SK-N-SH treated with all-trans-retinoic acid at 6 μM for 48 hours (cell line): ENCODE data around the gene CD59.

Experiments used
- BACH2 ChIP-seq: fragments of 250-450 bp; sonication (Bioruptor Pico); IDR thresholded peaks from 2 replicates; pipeline ENCODE4 v1.9.0; 2021; ENCODE audit warnings: mild to moderate bottlenecking, borderline replicate concordance
- CSDC2 ChIP-seq: fragments of 250-450 bp; sonication (Bioruptor Pico); IDR thresholded peaks from 2 replicates; pipeline ENCODE4 v1.5.0; 2020; ENCODE audit warnings: mild to moderate bottlenecking, moderate library complexity
- ESRRG ChIP-seq: fragments of 250-450 bp; sonication (Bioruptor Pico); IDR thresholded peaks from 2 replicates; pipeline ENCODE4 v1.6.1; 2021; ENCODE audit warnings: mild to moderate bottlenecking
- ISL1 ChIP-seq: fragments of 250-450 bp; sonication (Bioruptor Pico); IDR thresholded peaks from 2 replicates; pipeline ENCODE4 v2.1.2; 2022; ENCODE audit warnings: mild to moderate bottlenecking, moderate library complexity
- PATZ1 ChIP-seq: fragments of 250-450 bp; sonication (Bioruptor Pico); IDR thresholded peaks from 2 replicates; pipeline ENCODE4 v1.8.0; 2020; ENCODE audit warnings: mild to moderate bottlenecking, moderate library complexity, borderline replicate concordance
- SNAI2 ChIP-seq: fragments of 250-450 bp; sonication (Bioruptor Pico); IDR thresholded peaks from 2 replicates; pipeline ENCODE4 v1.5.0; 2020; ENCODE audit warnings: mild to moderate bottlenecking, moderate library complexity
- ZFP3 ChIP-seq: fragments of 250-450 bp; sonication (Bioruptor Pico); IDR thresholded peaks from 2 replicates; pipeline ENCODE4 v1.5.0; 2020; ENCODE audit warnings: mild to moderate bottlenecking, moderate library complexity
- ZFP30 ChIP-seq: fragments of 450-650 bp; formaldehyde crosslinking; IDR thresholded peaks from 2 replicates; pipeline ENCODE4 v1.5.0; 2022; ENCODE audit warnings: mild to moderate bottlenecking, moderate library complexity
- ZNF8 ChIP-seq: fragments of 450-650 bp; formaldehyde crosslinking; IDR thresholded peaks from 2 replicates; pipeline ENCODE4 v1.5.0; 2020; ENCODE audit warnings: mild to moderate bottlenecking, moderate library complexity

- TF ChIP-seq PATZ1 (CRISPR knock-in tag) (no peak), CSDC2 (no peak), SNAI2 (CRISPR knock-in tag) (no peak), BACH2 (CRISPR knock-in tag) (no peak), ZFP3 (no peak), ISL1 (no peak), ESRRG (CRISPR knock-in tag) (no peak), ZFP30 (no peak), ZNF8 (CRISPR knock-in tag) (no peak)
These were observed 80.2 kb downstream of the CD59 start for GRCh38 chr11:33655842-33656600.
